ENCODE measurements around the gene TSBP1. TPM values are rescaled to one million over a fixed set of nuclear protein-coding genes. Genes with fewer than 3 reads are reported as not detected.
A peak's percentile ranks its signal among the peaks of the same experiment; 100 is the strongest.

The TSBP1 gene, protein sequence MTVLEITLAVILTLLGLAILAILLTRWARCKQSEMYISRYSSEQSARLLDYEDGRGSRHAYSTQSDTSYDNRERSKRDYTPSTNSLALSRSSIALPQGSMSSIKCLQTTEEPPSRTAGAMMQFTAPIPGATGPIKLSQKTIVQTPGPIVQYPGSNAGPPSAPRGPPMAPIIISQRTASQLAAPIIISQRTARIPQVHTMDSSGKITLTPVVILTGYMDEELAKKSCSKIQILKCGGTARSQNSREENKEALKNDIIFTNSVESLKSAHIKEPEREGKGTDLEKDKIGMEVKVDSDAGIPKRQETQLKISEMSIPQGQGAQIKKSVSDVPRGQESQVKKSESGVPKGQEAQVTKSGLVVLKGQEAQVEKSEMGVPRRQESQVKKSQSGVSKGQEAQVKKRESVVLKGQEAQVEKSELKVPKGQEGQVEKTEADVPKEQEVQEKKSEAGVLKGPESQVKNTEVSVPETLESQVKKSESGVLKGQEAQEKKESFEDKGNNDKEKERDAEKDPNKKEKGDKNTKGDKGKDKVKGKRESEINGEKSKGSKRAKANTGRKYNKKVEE
- not detected for polyA plus RNA-seq (2013, experiment 1 of 2; ENCODE audit: insufficient read length)
- polyA plus RNA-seq (2013, experiment 2 of 2; ENCODE audit: insufficient read length): not detected

DNA sequence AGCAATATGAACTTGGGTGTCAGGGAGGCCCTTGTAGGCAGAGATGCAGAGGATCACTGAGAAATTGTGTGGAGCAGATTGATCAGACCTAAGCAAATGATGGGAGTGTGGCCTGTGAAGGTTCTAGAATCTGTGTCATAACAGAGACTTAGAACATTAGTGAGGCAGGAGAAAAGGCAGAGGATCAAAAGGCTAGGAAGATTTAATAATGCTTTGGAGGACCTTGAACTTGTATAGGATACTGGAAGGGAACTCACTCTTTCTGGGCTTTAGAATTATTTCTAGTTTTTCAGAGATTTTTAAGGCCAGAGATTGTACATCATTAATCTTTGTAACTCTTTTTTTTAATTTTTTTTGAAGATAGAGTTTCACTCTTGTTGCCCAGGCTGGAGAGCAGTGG is at the start of gene TSBP1:
Gene TSBP1, minus strand, starts transcription at position 101 of the 400 bp plus-strand sequence. CDS start 197 bp downstream, outside the sequence.
- DNase-seq: no peak

DNA sequence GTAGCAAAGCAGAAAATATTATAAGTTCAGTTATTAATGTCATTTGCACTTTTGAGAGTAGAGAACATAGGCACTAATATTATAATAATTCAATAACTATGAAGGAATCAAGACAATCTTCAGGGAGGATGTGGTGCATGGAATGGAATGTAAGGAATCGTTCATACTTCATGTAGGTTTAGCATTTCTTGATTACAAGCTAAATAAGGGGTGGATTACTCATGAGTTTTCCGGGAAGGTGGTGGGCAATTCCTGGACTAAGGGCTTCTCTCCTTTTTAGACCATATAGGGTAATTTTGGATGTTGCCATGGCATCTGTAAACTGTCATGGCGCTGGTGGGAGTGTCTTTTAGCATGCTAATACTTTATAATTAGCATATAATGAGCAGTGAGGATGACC is 44.3 kb upstream of the TSBP1 start:
- peak; percentile 86 for DNase-seq

DNA sequence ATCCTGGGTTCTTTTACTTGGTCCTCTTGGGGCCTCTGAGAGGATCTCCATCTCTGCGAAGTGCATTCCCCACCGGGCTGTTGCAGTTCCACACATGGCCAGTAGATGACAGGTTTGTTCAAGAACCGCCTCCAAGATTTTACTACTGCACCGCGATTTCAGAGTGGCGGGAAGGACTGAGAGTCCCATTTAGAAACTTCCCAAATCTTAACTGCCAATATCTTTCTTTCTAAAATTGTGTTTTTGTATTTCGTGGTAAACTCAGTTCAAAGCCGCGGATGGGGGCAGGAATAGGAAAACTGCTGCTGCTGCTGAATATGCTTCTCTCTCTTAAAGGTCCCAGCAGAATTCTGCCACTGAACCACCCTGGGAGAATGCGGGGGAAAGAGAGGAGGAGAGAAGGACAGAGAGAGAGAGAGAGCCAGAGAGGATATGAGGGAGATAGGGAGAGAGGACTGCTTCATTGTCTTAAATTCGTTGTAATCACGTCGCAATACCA is 43.9 kb upstream of the TSBP1 start:
- peak; percentile 76 for DNase-seq

DNA sequence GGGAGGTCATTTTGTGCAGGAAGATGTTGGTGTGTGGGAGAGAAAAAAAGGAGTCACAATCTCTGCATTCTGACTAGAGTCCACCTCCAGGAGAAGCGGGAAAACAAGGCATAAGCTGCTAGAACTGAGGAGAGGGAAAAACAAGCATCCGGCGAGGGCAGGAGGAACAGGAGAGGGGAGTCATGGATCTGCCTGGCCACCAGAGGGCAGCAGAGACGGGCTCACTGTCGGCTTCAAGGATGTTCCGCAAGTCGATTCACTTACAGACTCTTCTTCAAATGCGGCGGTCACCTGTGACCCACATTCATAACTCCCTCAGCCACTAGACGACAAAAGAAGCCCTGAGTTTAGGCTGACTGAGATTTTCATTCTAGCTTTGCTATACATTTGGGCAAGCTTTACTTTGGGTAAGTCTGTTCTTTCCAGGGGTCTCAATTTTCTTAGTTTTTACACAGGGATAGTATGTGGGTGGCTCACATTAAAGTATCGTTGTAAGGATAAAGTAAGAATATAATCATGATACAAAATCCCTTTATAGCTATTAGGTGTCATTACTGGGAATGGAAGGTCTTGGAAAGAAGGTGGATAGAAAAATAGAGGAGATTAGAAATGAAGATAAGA is 41.8 kb upstream of the TSBP1 start:
- DNase-seq: peak; percentile 67

DNA sequence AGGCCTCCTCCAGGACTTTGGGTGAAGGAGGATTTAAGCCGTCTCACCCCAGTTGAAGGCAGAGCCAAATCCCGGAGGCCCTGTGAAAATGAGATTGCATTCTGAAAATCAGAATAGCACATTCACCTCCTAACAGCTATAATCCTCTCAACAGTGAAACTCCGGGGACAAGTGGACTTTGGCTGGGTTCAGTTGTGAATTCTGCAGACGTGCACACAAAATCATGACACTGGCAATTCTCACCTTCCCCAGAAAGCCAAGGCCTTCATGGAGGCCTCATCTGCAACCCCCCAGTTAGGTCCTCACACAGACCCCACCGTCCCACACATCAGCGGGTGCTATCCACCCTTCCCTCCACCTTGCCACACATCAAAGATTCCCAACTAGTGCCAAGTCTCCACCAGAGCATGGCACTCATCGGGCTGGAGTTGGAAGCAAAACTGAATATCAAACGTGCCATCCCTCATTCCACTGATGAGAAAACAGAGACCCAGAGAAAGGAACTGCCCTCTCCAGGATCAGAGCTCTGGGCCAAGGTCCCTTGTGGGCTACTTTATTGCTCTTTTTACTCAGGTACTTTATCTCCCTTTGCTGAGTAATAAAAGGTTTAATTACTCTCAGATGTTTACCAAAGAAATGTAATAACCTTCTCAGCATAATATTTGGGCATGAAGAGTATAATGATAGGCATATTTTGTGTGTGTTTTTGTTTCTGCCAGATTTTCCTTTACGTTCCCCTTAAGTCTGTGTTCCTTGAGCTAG is 40.0 kb upstream of the TSBP1 start:
- DNase-seq: no peak

DNA sequence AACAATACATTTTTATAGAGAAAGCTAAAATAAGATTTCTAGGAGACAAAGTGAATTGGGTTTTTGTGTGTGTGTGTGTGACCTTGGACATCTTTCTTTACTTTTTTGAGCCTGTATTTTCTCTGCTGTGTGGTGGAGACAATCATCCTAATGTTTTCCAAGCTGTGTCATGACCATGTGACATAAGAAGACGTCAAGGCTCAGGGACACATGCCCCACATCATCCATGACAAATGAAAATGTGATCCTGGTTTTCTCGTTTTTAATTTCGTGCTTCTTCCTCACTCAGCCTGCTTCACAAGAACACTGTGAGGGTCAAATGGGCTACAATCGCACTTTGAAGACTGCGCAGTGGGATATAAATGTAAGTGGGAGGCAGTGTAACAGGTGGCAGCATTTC is 39.2 kb upstream of the TSBP1 start:
- DNase-seq: no peak

DNA sequence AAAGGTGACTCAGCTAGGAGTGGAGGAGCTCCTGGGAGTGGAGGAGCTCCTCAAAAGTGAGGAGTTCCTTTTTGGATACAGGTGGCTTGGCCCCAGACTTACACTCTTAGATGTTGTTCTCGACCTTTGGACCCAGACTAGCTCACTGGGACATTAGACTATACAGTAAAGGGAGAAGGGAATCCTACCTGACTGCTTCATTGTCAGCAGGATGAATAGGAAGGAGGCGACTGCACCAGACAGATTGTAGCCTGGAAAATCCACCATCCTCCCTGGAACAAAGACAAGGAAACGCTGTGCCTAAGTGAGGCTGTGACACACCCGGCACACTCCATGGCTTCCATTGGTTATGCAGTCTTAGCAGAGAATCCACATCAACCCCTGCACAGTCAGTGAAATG is 35.2 kb upstream of the TSBP1 start, which contains the start of gene BTNL2:
Gene BTNL2, minus strand, starts transcription at position 325 of the 400 bp plus-strand sequence. Its CDS starts 58 bp downstream, at position 267.
- DNase-seq: no peak

DNA sequence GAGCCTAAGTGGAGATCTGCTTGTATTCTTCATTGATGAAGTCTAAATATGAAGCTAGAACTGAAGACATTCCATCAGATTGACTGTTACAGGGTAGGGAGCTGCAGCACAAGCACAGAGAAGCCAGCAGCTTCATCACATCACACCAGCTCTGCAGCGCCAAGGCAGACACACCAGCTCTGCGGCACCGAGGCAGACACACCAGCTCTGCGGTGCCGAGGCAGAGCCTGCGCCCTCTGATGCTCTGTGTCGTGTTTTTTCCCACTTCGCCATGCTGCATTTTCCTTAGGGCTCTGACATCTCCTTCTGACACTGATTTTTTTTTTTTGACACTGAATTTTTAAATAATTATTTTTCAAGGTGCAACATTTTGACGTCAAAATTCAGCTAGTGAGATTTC is 34.5 kb upstream of the TSBP1 start:
- no peak for DNase-seq

DNA sequence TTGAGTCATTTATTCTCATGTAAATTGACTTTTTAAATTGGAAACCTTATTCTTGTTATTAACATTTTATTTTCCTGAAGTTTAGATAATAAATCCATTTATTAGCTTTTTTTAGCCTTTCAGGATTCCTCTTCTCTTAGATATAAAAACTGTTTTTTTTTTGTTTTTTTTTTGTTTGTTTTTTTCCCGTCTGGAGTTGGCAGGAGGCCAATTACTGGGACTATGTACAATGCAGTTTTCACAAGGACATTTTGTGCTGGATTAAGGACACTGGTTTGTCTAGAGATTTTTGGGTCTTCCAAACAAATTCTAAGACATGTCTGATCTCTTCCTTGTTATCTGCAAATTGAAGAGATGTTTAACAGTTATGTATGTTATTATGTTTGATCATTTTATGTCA is 34.0 kb upstream of the TSBP1 start:
- DNase-seq: no peak

DNA sequence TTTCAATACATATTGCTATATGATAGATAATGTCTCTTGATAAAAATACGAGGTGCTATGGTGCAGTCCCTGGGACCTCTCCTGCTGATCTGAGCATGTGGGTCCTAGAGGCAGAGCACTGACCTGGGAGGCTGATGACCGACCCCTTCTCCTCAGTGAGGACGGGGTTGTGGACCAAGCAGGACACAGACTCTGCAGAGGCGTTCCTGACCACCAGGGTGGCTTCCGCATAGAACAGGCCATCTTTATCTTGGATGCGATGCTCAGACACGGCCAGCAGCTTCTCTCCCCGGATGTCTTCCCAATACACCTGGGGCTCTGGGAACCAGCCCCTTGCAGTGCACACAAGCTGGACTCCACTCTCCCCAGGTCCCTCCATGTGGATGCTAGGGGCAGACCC is 31.1 kb upstream of the TSBP1 start:
- DNase-seq: no peak

DNA sequence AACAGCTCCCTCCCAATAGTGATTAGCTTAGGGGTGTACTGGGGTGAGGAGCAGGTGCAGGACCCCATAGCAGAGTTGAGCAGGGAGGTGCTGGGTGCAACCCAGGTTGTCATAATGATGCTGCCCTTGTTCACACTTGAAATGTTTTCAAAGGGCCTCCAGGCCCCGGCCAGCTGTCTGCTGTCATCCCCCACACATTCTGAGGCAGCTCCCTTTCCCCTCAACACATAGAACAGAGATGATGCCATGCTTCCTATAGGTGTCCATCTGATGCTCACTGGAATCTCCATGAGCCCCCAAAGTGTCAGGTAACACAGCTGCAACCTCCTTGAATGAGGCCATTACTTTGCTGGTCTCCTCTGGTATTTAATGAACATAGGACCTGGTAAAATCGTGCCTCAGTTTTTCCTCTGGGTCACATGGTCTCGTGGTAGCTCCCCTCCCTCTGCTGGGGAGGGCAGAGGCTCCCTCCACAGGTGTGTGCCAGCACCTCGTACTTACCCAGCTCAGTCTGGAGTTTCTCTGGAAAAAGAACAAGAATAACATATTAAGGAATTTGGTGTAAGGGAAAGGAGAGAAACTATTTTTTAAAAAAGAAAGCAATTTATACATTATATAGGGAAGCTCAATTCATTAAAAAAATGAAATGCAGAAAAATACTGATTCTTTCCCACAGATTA is 29.7 kb upstream of the TSBP1 start:
- DNase-seq: no peak

DNA sequence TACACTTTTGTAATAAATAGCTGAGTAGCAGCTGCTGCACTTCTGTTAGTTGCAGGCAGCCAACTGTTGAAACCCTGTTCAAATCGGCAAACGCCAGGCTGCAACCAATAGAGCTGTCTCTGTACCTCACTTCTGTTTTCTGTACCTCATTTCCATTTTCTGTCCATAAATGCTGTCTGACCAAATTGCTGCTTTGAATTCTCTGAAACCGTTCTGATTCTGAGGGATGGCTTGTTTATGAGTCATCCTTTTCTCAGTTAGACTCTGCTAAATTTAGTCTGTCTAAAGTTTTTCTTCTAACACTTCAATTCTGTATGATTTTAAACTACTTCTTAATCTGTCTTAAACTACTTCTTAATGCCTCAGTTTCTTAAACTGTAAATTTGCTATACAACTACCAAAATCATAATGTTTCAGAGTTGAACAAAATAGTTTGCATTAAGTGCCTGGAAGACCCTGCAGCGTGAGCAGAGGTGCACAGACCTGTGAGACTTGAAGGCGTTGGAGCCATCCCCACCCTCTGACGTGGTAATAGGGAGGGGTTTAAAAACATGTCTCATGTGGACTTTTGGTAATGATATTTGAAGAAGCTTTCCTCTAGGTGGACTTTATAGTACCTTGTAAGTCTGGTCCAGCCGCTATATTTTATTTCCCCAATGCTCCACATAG is 25.7 kb upstream of the TSBP1 start:
- no peak for DNase-seq

DNA sequence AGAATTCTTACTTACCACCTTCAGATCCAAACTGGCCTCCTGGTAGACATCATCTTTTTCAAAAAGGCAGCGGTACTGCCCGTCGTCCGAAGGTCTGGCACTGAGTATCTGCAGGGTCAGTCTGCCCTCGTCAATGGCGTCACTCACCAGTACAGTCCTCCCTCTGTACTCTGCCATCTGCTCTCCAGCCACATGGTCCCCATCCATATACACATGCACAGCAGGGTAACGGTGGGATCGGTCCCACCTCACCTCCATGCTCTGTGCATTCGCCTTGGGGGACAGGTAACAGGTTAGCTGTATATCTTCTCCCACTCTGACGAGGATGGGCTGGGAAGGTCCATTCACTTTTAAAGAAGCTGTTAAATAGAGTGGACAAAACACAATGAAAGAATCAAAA is 24.3 kb upstream of the TSBP1 start:
- no peak for DNase-seq

DNA sequence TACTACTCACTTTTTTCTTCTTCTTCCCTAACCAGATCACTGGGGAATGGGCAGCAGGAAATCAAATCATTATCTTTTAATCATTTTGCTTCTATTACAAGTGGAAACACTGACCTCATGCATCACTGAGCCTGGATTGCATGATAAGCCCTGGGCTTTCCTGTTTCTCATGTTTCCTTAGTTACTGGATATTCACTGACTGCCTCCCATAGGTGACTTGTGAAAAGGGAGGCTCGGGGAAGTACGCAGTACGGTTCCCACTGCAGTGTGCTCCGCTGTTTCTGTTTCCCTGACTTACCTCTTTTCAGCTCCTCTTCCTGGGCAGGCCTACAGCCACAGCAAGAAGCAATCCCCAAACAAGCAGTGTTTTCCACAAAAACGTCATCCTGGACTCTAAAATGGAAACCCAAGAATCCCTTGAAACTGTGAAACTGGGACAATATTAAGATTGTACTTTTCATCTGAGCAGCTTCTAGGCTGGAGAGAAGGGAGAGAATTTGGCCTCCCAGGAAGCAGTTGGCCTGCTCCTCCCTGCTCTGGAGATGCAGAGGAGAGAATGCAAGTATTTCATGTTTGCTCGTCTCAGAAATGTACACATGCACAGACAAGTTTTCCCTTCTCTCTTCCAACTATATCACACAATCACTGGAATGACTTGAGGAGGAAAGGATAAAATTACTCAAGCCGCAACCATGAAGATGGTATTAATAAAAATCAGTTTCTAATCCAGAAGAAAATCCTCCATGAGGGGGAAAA is 22.1 kb upstream of the TSBP1 start:
- DNase-seq: peak; percentile 20

DNA sequence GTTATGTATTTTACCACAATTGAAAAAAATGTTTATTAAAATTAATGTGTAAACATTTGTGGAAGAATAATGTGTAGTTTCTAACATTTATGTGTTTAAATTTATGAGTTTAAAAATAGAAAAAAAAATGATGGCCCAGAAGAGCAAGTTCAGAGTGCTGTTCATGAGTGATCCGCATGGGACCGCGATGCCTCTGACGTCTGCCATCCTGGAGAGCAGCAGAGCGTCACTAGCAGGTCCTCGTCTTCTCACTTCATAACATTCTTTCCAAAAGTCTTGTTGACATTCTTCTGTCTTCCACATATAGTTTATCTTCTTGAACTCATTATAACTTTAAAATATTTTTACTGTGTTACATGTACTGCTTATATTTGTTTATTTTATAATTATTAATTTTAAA is 19.8 kb upstream of the TSBP1 start:
- DNase-seq: no peak

DNA sequence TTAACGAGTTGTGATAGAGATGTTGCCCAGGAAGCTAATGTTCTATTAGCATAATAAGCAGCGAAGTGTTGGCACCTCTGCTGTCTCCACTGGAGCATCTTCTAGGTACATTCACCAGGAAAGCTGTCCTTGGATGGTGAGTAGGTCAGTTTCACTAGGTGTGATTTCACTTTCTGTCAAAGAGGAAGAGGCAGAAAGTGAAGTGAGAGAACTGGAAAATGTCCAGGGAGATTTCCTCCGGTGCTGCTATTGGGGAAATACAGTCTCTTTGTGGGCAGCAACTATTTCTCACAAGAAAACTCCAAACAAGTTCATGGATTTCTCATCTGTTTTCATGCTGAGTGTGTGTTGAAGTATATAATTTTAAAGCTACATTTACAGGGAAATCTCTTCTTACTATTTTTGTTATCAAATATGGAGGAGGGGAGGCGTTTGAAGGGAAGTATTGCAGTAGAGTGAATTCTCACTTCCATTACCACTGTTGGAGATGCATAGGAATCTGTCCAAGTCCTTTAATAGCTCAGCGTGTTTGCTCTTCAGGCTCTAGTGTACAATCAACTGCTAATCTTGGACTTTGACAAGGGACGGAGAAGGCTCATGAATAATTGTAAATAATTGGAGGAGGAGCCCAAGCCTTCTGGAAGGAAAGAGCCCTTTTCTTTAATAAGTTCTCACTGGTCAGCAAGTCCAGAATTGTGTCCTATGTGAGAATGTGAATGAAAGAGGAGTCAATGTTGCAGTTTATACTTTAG is 16.1 kb upstream of the TSBP1 start:
- no peak for DNase-seq

DNA sequence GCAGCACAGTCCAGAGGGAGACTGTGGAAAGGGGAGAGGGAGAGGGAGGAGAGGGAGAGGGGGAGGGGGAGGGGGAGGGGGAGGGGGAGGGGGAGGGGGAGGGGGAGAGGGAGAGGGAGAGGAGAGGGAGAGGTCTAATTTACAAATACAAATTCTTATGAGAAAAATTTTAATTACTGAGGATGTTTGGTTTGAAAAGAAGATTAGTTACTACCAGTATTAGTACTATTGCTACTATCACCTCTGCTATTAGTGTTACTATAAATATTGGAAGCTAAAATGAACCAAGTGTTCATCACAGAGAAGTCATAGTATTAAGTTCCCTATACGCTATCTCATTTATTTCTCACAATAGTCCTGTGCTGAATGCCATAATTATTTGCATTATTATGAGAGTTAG is 14.3 kb upstream of the TSBP1 start:
- DNase-seq: no peak

DNA sequence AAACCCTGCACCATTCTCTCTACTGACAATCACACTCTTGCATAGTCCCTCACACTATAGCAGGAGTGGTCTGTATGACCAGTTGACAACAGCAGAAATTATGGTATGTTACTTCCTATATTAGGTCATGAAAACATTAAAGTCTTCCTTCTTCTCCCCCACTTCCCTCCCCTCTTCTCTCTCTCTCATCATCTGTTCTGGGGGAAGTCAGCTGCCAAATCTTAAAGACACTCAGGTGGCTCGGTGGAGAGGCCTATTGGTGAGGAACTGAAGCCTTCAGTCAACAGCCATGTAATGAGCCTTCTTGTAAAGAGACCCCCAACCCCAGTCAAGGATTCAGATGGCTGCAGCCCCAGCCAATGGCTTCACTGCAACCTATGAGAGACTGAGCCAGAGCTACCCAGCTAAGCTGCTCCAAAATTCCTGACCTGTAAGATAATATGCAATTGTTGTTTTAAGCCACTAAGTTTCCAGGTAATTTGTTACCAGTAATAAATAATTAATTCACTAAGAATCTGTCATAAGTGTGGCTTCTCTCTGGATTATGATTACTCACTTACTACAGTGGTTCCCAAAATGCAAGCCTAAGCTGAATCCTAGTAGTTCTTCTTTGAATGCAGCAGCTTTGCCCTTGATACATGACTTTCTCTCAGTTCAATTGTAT is 11.2 kb upstream of the TSBP1 start:
- no peak for DNase-seq

DNA sequence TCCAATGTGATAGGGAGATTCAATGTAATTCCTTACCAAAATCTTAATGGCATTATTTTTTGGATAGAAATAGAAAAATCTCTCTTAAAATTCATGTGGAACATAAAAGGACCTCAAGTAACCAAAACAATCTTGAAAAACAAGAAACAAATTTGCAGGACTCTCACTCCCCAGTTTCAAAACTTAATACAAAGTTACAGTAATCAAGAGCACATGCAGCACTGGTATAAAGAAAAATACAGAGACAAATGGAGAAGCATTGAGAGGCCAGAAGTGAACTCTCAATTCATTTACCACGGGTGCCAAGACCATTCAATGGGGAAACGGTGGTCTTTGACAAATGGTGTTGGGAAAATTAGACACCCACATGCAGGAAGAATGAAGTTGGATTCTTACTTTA is 7.8 kb upstream of the TSBP1 start:
- no peak for DNase-seq
